ENCODE measurements around the gene ZNF580.

Gene ZNF580

DNA sequence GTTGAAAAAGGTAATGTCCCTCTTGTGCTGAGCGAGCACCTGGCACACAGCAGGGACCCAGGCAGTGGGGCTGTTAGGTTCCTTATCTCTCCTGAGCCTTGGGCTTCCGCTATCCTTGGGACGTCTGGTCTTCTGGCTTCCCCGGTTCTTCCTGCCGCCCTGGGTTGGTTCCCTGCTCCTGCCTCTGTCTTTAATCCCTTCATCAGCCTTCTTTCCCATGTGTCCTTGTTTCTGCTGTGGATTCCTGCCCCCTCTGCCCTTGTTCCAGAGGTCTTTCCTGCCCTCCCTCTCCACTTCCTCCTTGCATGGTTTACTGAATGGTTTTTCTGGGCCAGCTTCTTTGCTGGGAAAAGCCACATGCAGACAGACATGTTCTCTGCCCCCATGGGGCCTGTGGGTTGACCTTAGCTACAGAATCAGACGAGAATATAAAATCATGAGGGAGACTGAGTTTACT is 36.8 kb downstream of the ZNF580 start:
- no peak for DNase-seq (ENCODE audit: low spot score)

GRCh38 chr19:55678121-55678671 is 37.4 kb downstream of the ZNF580 start:
- peak; percentile 4 for DNase-seq (ENCODE audit: low spot score)

DNA sequence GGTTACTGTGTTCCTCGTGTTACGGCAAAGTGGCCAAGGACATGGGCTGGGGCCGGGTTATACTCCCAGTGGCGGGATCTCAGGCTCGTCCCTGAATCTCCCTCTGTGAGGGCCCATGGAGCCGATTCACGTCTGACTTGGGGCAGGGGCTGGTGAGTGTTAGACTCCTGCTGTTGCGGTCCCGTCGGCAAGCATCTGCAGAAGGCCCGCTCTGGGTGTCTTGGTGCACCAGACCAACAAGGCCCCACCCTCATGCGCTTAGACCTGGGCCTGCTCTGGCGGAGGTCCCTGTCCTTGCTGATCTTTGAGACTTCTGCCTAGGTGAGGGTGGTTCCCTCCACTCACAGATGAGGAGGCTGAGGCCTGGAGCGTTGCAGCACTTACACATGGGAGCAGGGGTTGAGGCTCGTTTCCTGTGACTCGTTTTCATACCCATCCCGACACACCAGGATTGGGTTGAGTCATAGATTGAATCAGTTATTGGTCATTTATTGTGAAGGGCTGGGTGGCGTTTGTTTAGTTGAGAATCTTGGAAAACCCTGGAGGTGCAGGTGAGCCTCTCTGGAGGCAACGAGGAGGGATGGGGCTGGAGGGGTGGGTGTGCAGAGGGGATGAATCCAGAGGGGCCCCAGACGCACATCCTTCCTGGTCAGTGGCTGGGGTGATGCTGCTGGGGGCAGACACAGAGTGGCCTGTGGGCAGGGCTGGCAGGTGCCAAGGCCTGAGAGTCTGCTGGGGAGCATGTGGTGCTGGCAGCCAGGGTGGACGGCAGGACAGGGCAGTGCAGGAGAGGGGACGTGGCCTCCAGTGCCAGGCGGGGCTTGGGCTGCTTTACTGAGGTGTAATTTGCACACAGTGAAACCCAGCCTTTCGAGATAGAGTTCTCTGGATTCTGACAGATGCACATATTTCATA is 38.8 kb downstream of the ZNF580 start:
- no peak for DNase-seq (ENCODE audit: low spot score)

DNA sequence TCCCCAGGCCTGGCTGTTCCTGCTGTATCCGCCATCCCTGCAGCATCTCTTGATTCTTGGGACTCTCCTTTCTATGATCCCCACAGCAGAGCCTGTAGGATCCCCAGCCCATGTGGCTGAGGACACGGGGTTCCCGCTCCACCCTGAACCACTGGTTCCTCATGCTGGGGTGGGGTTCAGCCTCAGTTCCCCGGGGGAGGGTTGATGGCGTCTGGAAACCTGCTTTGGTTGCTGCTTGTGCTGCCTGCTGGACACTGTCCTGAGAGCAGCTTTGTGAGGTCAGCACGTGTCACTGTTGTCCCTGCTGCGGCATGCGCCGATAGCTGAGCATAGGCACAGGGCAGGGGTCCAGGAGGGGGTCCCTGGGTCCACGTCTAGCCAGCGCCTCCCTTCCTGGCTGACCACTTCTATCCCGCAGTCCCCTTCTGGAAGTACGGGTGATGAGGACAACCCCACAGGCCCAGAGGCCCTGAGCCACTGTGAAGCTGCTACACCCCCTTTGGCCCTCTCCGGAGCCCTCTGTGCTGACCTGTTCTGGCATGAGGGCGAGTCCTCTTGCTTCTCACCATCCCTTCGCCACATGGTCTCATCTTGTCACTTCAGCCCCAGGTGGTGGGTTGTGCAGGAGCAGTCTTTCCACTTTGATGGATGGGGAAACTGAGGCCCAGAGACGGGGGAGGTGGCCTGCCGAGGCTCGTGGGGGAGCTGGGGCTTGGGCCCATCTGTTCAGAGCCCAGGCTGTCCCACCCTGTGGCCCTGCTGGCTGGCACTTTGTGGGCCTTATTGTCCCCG is 39.7 kb downstream of the ZNF580 start:
- no peak for DNase-seq (ENCODE audit: low spot score)

DNA sequence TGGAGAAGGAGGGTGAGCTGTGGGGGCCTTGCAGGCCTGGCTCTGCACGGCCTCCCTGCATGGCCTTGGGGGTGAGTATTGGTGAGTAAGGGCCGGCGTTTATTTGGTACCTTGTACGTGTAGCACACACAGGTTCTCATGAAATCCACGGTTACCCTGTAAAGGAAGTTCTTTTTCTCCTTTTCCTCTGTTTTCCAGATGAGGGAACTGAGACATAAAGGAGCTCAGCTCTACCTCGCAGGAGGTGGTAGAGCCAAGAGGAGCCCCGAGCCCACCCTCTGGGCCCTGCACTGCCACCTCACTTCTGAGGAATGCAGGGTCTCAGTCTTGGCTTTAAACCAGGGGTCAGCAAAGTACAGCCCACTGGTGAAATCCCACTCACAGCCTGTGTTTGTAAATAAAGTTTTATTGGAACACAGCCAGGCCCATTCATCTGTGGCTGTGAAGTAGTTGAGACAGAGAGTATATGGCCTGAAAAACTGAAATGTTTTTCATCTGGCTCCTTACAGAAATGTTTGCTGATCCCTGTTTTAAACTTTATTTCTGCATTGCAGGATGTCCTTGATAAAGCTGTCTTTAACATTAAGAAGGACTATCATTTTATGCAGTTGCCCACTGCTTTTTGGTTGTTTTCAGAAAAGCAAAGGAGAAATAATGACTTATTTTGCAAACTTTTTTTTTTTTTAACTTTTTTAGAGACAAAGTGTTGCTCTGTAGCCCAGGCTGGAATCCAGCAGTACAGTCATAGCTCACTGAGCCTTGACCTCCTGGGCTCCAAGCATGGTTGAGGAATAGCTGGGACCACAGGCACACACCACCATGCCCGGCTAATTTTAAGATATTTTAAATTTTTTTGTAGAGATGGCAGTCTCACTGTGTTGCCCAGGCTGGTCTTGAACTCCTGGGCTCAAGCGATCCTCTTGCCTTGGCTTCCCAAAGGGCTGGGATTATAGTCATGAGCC is 40.6 kb downstream of the ZNF580 start:
- DNase-seq (ENCODE audit: low spot score): no peak

DNA sequence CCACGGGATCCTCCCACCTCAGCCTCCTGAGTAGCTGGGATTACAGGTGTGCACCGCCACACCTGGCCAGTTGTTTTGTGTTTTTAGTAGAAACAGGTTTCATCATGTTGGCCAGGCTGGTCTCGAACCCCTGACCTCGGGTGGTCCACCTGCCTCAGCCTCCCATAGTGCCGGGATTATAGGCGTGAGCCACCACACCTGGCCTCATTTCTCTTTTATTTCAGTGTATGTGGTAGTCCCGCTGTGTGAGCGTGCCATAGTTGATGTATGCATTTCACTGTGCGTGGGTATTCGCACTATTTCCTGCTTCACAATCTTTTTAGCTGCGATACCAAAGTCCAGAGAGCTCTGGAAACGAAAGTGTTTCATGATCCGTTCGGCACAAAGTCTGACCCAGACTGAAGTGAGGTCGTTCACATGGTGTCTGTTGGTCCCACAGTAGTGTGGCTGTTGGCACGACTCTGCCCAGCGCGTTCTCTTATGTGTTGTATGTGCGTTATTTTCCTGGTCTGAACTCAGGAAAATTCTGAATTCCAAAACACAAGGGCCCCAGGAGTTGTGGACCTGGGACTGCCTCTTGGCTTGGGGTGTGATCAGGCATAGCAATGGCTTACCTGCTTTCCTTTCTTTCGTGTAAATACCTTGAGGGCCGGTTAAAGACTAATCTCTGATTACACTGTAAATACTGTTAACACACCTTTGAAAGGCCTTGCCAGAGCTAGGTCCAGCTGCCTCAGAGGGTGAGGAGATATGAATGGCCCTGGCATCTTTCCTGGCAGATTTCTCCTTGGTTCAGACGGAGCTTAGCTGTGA is 42.9 kb downstream of the ZNF580 start:
- DNase-seq (ENCODE audit: low spot score): no peak

DNA sequence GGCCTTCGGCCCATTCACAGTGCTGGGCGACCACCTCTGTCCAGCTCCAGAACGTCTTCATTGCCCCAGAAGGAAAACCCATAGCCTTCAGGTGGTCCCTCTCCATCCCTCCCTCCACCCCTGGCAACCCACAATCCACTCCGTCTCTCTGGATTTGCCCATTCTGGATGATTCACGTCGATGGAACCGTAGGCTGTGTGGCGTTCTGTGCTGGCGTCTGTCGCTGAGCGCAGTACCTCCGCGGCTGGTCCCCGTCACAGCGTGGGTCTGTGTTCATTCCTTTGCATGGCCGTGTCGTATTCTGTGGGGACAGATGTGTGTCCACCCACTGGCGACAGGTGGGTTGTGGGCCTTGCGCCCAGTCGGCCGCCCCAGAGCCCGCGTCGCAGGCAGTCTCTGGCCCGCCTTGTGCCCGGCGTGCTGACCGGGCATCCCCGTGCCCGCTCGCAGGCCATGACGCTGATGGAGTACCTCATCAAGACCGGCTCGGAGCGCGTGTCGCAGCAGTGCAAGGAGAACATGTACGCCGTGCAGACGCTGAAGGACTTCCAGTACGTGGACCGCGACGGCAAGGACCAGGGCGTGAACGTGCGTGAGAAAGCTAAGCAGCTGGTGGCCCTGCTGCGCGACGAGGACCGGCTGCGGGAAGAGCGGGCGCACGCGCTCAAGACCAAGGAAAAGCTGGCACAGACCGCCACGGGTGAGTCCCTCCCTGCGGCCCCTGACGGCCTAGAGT is 44.3 kb downstream of the ZNF580 start:
- no peak for DNase-seq (ENCODE audit: low spot score)

- no peak for DNase-seq (ENCODE audit: low spot score)
Observed at GRCh38 chr19:55685776-55686175, 45.0 kb downstream of the ZNF580 start.

DNA sequence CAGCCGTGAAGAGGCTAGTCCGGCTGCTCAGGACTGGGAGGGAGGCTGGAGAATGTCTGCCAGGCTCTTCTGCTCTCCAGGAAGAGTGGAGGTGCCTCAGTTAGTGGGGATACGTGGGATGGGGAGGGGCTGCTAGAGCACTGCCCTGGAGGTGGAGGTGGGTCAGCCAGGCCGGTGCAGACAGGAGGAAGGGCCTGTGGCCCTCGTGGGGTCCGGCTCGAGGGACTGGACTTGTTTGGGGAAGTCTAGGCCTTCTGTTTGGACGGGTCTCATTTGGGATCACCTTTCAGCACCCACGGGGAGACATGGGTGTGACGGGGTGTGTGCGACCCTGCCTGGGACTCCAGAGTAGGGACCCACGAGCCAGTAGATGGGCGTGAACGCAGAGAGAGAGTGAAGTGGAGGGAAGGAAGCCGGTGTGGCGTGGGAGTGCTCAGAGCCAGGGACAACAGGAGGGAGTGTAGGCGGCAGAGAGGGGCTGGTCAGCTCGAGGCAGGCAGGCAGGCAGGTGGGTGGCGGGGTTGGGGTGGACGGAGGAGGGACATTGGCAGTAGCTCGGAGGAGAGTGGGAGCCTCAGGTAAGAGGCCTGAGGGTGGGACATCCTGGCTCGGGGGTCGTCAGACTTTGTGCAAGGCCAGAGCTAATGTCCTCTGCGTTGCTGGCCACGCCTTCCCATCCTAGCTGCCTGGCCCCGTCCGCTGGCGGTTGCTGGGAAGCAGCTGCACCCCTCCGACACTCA is 45.7 kb downstream of the ZNF580 start:
- no peak for DNase-seq (ENCODE audit: low spot score)

GRCh38 chr19:55687281-55688201 is 46.7 kb downstream of the ZNF580 start:
- DNase-seq (ENCODE audit: low spot score): no peak

DNA sequence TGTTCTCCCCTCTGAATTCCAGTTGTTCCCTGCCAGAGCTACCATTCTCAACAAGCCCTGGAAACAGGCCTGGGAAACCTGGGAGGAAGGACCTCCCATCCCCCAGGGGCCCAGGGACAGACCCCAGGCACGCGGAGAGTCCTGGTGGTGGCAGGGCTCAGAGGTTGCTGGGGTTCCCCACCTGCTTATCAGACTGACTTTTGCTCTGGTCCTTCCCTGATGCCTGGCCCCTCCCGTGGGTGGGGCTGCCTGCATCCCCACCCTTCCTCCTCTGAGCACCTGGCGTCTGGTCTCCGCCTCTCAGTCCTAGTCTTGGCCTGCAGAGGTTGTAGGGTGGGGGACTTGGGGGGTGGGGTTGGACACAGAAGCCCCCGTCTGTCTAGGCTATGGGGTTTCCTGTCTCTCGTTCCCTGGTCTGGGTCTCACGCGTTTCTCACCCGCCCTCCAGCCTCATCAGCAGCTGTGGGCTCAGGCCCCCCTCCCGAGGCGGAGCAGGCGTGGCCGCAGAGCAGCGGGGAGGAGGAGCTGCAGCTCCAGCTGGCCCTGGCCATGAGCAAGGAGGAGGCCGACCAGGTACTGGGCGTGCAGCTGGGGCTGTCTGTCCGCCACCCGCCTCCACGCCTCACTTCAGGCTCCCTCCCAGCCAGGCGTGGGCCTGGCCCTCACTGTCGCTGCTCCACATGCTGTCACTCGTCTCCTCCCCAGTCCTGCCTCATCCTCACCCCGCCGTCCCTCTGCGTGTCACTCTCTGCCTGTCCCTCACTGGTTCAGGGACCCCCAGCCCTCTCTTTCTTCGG is 47.8 kb downstream of the ZNF580 start:
- DNase-seq (ENCODE audit: low spot score): no peak

- no peak for DNase-seq (ENCODE audit: low spot score)
Observed at GRCh38 chr19:55689411-55690108, 48.8 kb downstream of the ZNF580 start.

DNA sequence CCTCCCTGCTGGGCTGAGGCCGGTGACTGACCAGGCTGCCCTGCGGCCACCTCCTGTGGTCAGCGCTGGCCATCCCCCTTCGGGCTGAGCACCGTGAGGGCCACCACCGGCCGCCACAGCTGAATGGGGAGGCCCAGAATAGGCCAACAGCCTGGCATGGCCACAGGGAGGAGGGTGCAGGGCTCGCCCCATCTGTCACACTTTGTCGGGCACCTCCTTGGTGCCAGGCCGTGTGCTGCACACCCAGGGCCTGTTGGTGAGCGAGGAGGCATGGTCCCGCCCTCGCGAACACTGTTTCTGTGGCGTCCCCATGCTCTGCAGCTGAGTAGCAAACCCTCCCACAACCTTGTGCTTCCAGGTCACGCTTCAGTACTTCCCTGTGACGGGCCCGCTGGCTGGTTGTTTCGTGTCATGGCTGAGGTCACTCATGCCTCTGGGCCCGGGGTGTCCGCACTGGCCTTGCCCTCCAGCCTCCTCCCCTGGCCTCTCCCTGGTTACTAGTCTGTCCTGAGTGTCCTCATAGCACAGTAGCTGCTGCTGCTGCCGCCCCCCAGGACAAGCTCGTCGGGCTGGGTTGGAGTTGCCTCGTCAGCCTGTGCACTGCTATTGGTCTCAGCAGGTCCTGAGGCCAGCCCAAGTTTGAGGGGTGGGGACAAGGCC is 49.4 kb downstream of the ZNF580 start:
- DNase-seq (ENCODE audit: low spot score): no peak

DNA sequence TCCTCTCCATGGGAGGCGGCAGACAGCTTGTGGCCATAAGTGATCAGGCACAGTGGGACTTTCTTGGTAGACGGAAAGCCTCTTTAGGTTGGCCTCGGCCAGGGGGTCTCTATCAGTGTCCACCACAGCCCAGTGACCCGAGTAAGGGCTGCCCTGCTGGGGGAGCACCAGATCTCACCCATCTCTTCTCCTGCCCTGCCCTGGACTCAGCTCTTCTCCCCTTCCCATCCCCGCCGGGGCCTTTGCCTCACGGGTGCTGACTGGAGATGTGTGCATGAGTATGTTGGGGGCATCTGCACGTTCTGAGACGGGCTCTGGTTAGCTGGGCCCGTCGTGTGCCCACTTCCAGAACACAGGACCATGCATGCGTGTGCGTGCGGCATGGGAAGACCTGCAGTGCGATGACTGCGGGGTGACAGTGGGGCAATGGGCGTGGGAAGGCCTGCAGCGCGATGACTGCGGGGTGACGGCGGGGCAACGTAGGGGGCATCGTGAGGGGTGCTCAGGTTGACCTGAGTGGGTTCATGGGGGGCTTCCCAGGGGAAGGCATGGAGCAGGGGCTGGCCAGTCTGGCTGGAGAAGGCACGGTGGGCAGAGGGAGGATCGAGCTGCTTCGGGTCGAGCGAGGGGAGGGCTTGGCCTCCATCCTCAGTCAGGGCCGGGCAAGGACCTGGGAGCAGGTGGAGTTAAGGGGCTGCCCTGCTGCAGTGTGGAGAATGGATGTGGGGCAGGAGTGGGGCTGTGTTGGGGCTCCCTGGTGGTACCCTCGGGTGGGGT is 50.2 kb downstream of the ZNF580 start:
- no peak for DNase-seq (ENCODE audit: low spot score)
